GM12864 (cell line): ENCODE data around the gene KIF4B.
"Not testable (repeated sequence)": the region's sequence is repeated elsewhere in the genome, so short reads cannot be mapped to it uniquely, and the experiment has no call there.

Source experiments
- DNase-seq: peaks from one replicate; pipeline ENCODE4 v3.0.0-alpha.2; 2011; ENCODE audit warnings: low read depth
- H3K4me3 ChIP-seq: 2 replicates; pipeline ENCODE4 v1.5.1; 2011; ENCODE audit warnings: mild to moderate bottlenecking, low read depth, low read length, control low read depth
- TF ChIP-seq, protein P1 (sequence below): IDR thresholded peaks from 2 replicates; pipeline ENCODE4 v1.5.1; 2011; ENCODE audit warnings: low read depth, mild to moderate bottlenecking, moderate library complexity, low read length, control low read depth, inconsistent platforms; ENCODE audit errors: missing control alignments

The KIF4B gene

DNA sequence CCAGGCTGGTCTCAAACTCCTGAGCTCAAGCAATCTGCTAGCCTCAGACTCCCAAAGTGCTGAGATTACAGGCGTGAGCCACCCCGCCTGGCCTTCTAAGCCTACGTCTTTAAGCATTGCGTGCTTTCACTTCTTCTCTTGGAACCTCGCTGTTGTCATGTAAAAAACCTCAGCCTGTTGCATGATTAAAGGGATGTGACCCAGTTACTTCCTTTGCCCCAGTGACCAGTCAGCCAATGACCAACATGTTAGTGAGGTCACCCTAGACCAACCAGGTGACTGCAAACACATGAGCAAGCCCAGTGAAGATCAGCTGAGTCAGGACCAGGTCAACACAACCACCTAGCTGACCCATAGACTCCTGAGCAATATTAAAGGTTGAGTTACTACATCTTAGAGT is 10.5 kb downstream of the KIF4B start:
- TF ChIP-seq, protein P1, sequence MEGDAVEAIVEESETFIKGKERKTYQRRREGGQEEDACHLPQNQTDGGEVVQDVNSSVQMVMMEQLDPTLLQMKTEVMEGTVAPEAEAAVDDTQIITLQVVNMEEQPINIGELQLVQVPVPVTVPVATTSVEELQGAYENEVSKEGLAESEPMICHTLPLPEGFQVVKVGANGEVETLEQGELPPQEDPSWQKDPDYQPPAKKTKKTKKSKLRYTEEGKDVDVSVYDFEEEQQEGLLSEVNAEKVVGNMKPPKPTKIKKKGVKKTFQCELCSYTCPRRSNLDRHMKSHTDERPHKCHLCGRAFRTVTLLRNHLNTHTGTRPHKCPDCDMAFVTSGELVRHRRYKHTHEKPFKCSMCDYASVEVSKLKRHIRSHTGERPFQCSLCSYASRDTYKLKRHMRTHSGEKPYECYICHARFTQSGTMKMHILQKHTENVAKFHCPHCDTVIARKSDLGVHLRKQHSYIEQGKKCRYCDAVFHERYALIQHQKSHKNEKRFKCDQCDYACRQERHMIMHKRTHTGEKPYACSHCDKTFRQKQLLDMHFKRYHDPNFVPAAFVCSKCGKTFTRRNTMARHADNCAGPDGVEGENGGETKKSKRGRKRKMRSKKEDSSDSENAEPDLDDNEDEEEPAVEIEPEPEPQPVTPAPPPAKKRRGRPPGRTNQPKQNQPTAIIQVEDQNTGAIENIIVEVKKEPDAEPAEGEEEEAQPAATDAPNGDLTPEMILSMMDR = no peak
- H3K4me3 ChIP-seq = no peak overlapping the region
- DNase-seq = peak; percentile 15

DNA sequence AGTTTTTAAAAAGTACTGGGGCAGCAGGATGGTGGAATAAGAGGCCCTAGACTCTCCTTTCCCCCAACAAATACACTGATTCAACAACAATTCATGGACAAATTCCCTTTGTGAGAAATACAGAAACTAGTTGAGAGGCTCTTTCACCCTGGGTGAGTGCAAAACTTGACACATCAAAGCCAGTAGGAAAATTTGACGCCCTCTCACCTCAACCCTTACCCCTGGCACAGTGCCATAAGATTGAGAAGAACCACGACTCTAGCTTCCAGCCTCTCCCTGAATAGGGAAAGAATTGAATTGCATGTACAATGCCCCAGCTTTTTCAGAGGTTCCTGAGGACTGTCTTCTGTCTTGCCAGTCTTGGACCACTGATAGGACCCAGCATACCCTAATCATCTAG is 12.3 kb downstream of the KIF4B start:
- H3K4me3 ChIP-seq = no peak overlapping the region
- DNase-seq = no peak
- TF ChIP-seq, protein P1 = no peak

DNA sequence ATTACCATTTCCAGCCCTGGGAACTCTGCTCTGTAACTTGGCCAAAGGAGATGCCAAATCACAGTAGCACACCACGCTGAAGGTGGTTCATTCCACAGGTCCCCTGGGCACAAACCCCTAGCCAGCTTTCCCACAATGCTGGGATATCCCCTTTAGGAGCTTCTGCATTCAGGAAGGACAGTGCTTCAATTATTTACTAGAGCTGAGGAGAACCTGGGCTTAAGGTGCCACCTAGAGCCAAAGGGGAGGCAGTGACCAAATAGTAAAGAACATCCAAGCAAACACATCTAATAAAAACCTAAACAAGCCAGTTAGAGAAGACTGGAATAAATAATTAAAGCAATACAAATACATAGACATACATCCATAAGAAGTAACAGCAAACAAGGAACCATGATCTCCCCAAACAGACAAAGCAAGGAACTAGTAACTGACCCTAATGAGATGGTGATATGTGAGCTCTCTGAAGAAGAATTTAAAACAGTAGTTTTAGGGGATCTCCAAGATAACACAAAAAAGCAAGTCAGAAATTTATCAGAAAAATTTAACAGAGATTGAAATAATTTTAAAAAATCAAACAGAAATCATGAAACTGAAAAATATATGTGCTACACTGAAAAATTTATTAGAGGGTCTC is 14.6 kb downstream of the KIF4B start:
- DNase-seq = no peak
- TF ChIP-seq, protein P1 = peak; percentile 45

DNA sequence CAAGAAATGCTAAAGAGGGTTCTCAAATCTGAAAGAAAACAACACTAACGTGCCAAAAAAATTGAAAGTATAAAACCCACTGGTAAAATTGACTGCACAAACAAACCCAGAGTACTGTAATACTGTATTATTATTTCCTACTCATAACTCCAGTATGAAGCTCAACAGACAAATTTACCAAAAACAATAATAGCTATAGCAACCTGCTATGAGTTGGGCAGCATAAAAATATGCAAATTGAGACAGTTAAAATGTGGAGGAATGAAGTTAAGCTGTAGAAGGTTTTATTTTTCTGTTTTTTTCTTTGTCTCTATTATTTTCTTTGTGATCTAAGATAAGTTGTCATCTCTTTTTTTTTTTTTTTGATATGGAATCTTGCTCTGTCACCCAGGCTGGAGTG is 15.7 kb downstream of the KIF4B start:
- TF ChIP-seq, protein P1 = no peak
- no peak for DNase-seq
- no peak overlapping the region for H3K4me3 ChIP-seq

More for the DNA sequence above, 14.6 kb downstream of the KIF4B start:
- H3K4me3 ChIP-seq = no peak overlapping the region

DNA sequence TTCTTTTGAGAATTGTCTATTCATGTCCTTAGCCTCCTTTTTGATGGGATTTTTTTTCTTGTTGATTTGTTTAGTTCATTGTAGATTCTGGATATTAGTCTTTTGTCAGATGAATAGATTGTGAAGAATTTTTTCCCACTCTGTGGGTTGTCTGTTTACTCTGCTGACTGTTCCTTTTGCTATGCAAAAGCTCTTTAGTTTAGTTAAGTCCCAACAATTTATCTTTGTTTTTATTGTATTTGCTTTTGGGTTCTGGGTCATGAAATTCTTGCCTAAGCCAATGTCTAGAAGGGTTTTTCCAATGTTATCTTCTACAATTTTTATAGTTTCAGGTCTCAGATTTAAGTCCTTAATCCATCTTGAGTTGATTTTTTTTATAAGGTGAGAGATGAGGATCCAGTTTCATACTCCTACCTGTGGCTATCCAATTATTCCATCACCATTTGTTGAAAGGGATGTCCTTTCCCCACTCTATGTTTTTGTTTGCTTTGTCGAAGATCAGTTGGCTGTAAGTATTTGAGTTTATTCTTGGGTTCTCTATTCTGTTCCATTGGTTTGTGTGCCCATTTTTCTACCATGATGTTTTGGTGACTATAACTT is 20.7 kb downstream of the KIF4B start:
- DNase-seq = not testable (repeated sequence)

DNA sequence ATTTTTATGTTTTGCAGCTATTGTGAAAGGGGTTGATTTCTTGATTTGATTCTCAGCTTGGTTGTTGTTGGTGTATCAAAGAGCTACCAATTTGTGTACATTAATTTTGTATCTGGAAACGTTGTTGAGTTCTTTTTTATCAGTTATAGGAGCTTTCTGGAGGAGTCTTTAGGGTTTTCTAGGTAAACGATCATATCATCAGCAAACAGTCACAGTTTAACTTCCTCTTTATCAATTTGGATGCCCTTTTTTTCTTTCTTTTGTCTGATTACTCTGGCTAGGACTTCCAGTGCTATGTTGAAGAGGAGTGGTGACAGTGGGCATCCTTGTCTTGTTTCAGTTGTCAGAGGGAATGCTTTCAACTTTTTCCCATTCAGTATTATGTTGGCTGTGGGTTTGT is 21.5 kb downstream of the KIF4B start:
- not testable (repeated sequence) for DNase-seq, H3K4me3 ChIP-seq

More for the DNA sequence above, 20.7 kb downstream of the KIF4B start:
- H3K4me3 ChIP-seq = not testable (repeated sequence)

DNA sequence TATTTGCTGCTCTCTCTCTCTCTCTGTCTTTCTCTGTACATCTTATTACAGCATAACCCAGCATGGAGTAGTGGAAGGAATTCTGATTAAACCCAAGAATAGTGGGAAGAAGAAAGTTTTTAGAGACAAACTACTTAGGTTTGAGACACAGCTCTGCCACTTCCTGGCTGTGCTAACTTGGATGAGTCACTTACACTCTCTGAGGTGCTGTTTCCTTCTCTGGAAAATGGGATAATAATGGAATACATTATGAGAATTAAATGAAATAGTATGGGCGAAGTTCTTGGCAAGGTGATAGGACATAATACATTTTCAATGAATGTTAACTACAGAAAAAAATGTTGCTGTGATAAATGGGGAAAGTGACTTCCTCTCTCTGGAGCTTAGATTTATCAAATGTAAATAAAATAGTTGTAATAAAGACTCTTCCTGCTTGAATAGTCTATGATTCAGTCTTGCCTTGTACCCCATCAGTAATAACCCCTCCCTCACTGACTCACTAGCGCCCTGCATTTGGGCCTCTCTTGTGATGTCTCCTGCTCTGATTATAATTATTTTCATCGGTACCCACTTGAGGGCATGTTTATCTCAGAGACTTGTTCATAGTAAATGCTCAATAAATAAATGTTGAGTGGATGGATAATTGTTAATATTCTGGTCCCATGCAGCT is 27.6 kb downstream of the KIF4B start:
- DNase-seq = no peak
- TF ChIP-seq, protein P1 = no peak
- H3K4me3 ChIP-seq = no peak overlapping the region

DNA sequence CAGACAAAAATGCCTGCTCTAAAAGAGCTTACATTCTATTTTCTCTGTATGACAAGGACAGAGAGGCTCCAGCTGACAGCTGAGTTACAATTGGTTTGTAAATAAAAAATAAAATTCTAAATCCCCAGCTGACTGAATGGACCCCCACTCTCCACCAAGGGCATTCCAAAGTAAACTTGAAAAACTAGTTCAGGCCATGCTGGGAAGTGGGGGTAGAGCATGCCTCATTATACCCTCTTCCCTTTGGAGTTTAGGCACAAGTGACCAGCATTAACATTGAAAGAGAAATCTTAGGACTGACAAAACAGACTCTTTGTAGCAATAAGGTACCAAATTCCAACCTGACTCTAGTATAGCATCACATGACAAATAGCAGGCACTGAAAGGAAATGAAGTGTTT is 31.0 kb downstream of the KIF4B start:
- H3K4me3 ChIP-seq = no peak overlapping the region
- DNase-seq = no peak
- TF ChIP-seq, protein P1 = no peak
